Renal cortex interstitium (tissue), 11 donors: ENCODE data around the gene TDRD10. TPM values are rescaled to one million over a fixed set of nuclear protein-coding genes. Genes with fewer than 3 reads are reported as not detected.
"Not testable (repeated sequence)": the region's sequence is repeated elsewhere in the genome, so short reads cannot be mapped to it uniquely, and the experiment has no call there.

Source experiments
- DNase-seq, 11 donors: peaks; one replicate each; pipeline ENCODE4 v3.0.0-alpha.2; 2013; ENCODE audit warnings: low read depth in 9 of 11, low spot score in 4 of 11; ENCODE audit errors: extremely low read depth in 1 of 11
- polyA plus RNA-seq, 3 donors: library from polyadenylated mRNA; unstranded; fragments of 120-200 nt; gene quantifications; one replicate each; pipeline ENCODE4 v1.2.1, GENCODE V29; 2013; ENCODE audit not compliant: insufficient read length in 3 of 3

Gene TDRD10
- polyA plus RNA-seq, 3 donors, result 0.93 to 2.2 (median 1.0) TPM

GRCh38 chr1:154476791-154477190, 25.2 kb upstream of the TDRD10 start:
- no peak for DNase-seq

GRCh38 chr1:154478013-154478412, 24.0 kb upstream of the TDRD10 start:
- DNase-seq, result no peak

GRCh38 chr1:154478639-154479038, 23.4 kb upstream of the TDRD10 start:
- no peak for DNase-seq

GRCh38 chr1:154479764-154480421, 22.1 kb upstream of the TDRD10 start:
- peak; percentile 70 to 86 (median 76) for DNase-seq

GRCh38 chr1:154481053-154481452, 21.0 kb upstream of the TDRD10 start:
- no peak for DNase-seq

GRCh38 chr1:154483941-154484803, 17.8 kb upstream of the TDRD10 start:
- DNase-seq, result no peak

- DNase-seq, result no peak
Observed at GRCh38 chr1:154485106-154485505, 16.9 kb upstream of the TDRD10 start.

- no peak for DNase-seq
Observed at GRCh38 chr1:154485910-154486496, 16.0 kb upstream of the TDRD10 start.

GRCh38 chr1:154486756-154487155, 15.3 kb upstream of the TDRD10 start:
- not testable (repeated sequence) for DNase-seq

GRCh38 chr1:154488922-154489321, 13.1 kb upstream of the TDRD10 start:
- DNase-seq, result no peak

- DNase-seq, result no peak
Observed at GRCh38 chr1:154489695-154490274, 12.2 kb upstream of the TDRD10 start.

GRCh38 chr1:154490317-154490716, 11.7 kb upstream of the TDRD10 start:
- no peak for DNase-seq

- no peak for DNase-seq
Observed at GRCh38 chr1:154492115-154492514, 9.9 kb upstream of the TDRD10 start.

- DNase-seq, result no peak
Observed at GRCh38 chr1:154493276-154493675, 8.7 kb upstream of the TDRD10 start.

- DNase-seq, result no peak
Observed at GRCh38 chr1:154495496-154496273, 6.3 kb upstream of the TDRD10 start.

GRCh38 chr1:154496383-154496782, 5.6 kb upstream of the TDRD10 start:
- DNase-seq, result no peak

- peak in 1 of 11 donors; percentile 12 for DNase-seq
Observed at GRCh38 chr1:154497026-154497806, 4.8 kb upstream of the TDRD10 start.

- DNase-seq, result no peak
Observed at GRCh38 chr1:154499446-154499845, 2.6 kb upstream of the TDRD10 start.
